Anterior cingulate cortex (tissue), 58 donors: ENCODE results near the gene DPYSL3.

ENCODE experiments used
- DNase-seq, 58 donors: peaks; one replicate each; lab custom pipeline; 2025; lab: John Stamatoyannopoulos, UW

DPYSL3 gene

DNA sequence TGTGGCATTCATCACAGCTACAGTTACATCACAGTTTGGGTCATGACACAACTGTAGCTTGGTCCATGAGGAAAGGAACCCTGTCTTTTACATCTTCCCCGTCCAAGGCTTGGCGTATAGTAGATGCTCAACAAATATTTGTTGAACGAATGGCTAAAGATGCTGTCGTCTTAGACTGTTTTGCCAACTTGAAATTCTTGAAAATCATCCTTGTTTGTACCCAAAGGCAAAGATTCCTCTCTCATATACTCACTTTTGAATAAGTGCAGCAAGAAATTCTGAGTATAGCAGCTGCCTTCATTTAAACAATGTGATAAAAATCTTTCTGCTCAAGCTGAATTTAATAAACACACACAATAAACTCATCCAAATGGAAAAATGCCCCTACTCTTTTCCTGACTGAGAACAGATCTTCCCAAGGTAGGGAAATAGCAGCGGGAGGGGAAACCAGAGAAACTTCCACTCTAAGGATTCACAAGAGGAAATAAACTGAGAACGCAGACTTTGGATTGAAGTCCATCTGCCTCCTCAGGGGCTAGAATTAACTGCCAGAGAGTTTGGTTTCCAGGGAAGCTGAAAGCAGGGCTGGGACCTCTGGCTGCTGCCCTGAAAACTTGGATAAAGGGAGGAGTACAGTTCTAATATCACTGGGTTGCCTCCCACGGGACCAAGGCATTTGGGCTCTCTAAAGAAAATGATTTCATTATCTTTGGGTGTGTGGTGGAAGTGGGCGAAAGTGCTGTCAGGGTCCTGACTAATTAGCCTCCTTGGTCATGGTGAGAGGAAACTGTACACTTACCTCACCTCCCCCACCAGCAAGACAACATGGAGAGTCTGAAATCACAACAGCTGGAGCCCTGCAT lies 99.1 kb downstream of the DPYSL3 start:
- DNase-seq, result no peak

DNA sequence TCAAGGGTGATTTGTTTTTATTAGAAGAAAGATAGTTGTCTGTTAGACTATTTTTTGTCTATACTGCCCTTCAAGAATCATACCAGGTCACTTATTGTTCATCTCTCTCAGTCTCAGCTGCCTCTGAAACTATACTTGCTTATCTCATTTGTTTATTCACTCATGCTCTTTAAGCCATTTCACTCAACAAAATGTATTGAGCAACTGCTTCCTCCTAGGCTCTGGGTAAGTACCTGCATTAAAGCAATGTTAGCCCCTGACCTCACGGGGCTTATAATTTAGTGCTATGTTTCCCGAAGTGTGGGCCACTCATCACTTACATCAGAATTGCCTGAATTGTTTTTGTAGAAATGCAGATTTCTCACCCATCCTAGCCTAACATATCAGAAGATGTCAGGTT lies 100.9 kb downstream of the DPYSL3 start:
- no peak for DNase-seq

DNA sequence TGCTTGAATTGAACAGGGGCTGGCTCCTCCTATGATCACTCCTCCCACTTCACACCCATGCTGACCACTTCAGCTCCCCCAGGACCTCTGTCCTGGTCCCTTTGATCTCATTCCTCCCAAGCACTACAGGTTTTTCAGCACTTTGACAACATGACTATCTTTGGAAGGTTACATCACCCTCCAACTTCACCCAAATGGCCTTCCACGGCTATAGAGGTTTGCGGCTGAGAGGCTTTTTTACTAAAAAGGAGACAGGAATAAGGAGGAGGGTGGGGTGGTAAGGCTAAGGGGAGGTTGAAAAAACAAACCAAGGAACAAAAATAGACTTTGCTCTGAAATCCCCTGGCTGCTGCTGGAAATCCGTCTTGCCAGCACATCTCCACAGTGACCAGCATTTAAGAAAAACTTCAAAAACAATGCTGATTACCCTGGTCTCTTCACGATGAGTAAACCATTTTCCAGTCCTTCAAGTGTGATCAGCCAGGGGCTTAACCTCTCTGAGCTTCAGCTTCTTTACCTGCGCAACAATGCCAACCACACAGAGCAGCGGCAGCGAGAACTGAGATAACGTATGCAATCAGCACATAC lies 102.7 kb downstream of the DPYSL3 start:
- no peak for DNase-seq

DNA sequence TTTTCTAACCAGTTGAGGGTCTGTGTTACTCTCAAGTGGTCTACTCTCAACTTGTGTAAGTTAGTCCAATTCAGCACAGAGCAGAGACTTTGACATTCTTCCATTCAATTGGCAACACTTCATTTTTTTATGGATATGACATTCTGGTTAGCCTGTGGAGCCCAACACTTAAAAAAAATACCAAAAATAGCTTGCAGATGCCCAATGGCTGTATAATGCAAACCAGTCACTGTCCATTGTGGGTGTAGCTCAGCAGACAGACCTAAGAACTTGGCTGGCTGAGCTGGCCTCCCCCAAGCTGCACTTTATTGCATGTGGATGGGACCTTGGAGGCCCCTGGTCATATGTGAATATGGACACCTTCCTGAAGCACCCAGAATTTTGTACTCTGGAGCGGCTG lies 103.2 kb downstream of the DPYSL3 start:
- no peak for DNase-seq

DNA sequence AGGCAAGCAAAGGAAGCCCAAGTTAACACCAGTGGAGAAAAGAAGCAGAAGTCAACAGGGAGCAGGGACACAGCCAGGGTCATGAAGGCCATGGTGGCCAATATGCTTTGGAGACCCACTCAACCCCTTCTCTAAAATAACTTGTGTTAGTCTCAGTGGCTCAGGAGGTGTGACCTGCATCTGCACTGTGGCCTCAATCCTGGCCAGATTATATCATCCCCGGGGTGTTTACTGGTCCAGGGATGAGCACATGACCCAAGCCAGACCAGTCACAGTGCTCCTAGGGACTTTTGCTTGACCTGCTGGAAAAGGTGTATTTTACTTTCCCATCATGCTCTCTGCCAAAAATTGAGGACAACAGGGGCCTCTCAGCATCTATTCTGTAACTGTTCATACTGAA lies 105.2 kb downstream of the DPYSL3 start:
- DNase-seq, result no peak

DNA sequence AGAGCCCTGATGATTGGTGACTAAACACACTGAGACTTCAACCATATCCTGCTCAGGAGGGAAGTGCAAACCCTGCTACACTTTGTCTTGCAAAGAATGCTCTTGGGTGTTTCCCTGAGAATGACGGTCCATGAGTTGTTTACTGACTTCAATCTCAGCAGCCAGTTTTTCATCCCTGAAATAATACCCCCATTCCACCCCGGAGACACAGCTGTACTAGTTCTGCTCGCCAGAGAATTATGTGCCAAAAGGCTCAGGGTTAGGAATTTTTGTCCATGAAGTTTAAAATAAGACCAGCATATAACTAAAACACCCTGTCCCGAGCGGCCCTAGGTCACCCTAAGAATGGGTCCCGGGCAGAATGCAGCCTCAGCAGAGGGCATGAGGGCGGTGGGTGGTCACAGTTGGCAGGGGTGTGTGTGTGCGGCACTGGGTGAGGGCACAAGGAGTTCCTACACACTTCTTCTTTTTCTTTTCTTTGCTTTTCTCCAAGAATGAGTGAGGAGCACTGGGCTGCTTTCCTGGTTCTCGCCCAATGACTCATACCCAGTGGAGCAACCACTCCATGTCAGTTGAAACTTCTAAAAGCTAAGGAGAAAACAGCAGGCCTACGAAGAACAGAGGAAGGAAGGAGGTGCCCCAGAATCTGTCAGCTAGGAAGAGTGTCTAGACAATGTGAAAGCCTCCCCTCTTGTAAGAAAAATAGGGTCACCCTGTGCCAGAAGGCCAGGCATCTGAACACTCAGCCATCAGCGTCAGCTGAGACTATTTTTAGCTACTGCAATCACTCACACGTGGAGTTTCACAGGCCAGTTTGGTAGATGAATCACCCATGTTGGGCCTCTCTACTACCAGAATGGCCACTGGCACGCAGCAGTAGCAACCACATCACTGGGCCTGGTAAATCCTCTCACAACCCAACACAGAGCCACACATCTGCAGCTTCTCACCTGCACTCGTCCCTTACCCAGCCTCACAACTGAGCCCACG lies 105.9 kb downstream of the DPYSL3 start:
- peak in 20 of 58 donors; percentile 5 to 67 (median 42) for DNase-seq

DNA sequence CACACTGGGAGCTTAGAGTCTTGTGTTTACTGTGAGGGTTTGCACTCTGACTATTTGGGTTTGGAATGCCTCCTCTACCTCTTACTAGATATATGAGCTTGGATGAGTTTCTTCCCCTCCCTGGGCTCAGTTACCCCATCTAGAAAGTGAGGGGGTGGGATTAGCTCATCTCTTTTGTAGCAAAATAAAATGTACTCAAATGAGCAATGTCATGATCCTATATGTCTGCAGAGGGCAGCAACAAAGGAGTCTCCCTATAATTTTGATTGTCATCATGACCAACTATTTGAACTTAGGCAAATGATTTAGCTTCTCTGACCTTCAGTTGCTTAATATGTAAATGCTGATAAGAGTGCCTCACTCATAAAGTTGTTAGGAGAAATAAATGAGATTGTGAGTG lies 109.0 kb downstream of the DPYSL3 start:
- no peak for DNase-seq

DNA sequence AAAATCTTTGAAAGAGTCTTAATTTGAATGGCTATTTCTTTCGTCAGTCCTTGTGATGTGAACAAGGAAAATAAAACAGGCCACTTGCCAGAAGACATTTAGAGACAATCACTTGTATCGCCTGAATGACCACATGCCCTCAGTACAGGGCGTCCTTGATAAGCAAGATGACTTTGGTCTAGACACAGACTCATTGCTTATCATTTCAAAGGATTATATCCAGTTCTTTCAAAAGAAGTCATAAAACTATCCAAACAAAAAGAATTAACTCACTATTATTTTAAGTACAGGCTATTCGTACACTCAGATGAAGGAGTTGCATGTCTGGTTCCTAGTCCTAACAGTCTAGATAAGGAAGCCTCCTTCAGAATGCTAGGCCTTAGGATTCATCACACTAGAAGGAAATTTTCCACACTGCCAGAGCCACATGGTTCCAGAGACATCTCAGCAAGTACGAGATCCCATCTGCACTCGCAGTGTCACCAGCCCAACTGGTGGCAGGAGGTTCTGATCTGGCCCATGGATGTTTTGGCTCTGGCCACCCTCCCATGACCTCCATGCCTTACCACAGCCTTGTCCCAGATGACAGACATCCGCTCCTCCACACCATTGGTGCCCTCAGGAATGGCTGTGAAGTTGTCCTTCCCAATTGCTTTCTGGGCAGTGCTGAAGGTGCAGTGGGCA lies 109.6 kb downstream of the DPYSL3 start:
- DNase-seq, result no peak

DNA sequence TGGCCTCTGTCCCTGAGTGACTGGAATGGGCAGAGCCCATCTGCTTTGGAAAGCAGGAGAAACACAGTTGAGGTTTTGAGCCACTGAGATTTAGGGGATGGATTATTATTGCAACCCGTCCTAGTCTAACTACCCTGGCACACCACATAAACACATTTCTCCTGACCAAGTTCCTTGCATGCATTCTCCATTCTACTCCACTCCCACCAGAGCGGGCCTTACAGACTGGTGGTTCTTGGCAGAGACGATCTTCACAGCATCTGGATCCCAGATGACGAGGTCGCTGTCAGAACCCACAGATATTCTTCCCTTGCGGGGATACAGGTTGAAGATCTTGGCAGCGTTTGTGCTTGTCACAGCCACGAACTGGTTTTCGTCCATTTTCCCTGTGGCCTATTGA lies 111.0 kb downstream of the DPYSL3 start:
- no peak for DNase-seq

DNA sequence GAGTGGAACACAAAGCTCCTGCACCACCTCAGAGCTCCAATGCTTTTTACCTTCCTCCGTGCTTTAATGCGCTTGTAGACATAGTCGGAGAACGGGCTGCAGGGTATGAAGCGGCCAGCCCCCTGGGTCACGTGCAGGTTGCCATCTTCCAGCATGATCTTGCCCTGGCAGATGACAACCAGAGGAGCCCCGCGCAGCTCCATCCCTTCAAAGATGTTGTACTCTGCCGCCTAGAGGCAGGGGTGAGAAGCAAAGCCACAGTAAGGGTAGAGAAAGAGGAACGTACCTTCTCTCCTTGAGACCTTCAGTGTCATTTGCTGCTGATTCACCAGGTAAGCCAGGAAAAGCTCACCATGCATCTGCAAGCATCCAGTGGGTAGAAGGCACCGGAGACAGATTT lies 112.3 kb downstream of the DPYSL3 start:
- no peak for DNase-seq

DNA sequence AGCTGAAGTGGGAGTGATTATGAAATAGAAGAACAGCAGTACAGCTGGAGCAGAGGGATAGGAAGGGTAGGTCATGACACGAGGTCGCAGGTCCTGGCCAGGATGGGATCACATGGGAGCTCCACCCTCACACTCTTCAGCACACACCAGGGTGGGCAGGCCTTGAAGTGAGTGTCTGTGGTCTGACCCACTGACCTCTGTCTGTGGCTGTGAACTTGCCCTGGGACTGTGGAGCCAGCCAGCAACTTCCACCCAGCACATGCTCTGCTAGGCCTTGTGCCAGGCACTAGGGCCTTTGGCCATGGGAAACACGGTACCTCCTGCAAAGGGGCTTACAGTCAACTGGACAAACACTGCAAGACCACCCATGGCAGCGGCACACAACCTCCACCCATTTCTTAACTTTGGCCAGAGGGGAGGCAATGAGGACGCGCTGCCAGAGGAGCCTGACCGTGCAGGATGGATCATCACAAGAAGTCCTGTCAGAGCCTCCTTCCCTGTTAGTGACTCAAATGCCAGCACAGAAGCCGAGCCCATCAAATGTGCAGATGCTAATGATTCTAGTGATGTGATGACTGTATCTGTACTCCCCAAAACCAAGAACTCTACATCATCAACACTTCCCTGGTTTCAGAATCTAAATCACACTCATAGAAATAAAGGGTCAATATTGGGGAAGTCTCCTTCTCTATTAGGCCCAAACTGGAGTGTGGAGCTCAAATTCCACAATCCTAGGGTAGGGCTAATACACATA lies 113.6 kb downstream of the DPYSL3 start:
- DNase-seq, result no peak

DNA sequence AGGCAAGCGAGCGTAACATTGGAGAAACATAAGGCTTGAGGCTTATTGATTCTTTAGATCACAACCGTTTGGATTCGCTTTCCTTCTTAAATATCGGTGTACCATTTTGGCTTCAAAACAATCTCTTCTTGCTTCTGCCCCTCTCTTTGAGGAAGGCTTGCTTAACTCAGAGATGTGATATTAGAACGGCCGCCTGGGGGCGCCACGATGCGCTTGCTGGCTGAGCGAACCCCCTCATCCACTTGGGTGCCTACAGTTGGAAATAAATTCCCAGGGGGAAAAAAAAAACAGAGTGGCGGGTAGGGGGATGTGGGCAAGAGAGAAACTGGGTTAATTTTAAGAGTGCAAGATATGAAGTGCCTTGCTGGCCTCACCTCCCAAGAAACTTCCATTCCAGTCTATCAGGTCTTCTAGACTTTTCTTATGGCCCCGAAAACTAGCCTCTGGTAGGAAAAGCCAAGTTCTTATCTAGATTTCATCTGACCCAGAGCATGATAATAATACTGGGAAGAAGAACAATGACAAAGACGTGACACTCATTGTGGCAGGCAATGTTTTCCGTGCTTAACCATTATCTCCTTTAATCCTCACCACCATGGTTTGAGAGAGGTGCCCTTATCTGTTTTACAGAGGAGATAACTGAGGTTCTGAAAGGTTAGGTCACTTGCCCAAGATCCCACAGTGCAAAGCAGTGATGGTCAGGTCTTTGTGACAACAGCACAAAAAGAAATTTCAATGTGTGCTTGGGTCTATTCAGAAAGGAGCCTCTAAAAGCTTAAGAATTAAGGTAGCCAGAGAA lies 115.8 kb downstream of the DPYSL3 start:
- DNase-seq, result peak in 1 of 58 donors; percentile 7

DNA sequence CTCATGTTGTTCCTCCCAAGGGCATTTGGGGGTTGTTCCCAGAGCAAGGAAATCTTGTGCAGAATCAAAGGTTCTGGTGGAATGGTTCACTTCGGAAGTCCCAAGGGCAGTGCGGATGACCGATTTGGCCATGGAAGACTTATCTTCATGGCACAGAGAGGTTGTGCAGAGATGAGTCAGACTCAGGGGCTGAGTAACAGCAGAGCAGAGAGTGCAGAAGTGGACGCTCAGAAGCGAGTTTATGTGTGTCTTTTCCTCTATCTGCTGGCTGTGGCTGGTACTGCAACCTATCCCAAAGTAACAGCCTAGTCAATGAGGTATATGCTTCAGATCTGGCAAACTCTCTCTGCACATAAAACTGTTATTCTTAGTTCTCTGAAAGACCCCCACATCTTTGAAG lies 118.1 kb downstream of the DPYSL3 start:
- DNase-seq, result peak in 10 of 58 donors; percentile 8 to 40 (median 18)

DNA sequence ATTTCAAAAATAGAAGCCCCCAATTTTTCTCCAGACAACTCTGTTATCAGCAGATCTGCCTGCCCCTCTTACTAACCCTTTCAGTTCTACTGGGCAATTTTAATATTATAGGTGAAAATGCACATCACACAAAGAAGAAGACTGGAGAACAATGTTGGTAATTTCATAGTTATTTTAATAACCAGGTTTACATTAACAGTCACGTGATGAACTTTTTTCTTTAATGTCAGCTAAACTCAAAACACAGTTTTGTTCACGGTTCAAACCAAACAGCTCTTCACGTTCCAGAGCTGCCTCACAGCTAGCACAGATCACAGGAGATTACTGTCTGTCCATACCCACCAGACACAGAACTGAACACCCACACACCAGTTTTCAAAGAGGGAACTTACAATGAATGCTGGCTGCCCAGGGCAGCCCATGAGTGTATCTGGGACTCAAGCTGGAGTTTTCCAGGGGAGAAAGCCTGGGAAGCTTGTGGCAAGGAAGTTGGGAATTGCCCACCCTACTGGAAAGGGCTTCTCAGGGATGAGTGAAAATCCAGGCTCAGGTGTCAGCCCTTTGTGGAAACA lies 119.1 kb downstream of the DPYSL3 start:
- no peak for DNase-seq

DNA sequence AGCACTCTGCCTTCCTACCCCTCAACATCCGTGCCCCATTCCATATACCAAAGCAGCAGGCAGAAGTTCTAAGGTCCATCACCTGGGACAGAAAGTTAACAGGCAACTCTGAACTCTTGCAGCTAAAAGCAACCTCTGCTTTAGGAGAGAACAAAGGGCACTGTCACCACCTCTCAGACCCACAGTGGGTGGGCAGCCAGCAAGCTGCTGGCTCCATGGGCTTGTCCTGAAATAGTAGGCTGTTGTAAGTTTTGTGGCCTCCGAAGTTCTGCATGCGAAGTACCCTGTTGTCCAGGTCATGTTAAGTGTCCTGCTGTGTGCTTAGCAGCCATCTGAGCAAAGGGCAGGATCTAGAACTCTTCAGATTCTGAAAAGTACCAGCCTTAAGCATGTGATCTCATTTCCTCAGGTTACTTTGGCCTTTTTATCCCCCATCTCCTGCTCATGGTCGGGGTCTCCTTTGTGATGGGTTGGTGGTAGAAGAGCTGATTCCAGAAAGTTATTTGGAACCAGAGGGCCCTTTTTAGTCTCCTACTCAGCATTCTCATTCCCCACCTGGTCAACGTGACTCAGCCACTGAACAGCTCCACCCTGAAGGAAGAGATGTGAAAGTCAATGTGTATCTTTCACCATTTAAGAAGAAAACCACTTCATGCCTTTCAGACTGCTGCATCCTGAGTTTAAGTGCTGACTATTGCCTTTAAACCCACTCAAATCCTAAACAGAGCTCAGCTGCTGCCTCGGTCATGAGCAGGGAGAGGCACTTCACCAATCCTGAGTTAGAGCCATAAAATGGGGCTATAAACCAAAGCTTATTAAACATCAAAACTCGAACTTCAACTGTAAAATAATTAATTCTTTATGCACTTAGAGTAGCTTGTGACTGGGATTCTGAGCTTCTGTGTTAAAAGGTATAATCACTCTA lies 121.4 kb downstream of the DPYSL3 start:
- DNase-seq, result no peak

DNA sequence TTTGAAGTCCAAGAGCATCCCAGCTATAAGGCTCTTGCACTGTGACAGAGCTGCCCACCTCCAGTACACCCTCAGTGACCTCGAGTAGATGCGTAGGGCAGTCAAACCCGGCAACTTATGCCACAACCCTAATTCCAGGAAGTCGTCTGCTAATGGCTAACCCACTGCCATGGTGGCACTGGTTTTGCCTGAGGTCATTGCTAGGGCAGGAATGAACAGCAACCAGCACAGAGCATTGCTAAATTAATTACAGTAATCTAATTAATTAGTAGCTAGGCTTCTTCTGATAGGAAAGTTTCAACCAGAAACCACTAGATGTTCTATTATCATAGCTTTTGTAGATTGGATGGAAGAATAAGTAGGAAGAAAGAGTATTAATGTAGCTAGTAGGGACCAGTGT lies 122.8 kb downstream of the DPYSL3 start:
- no peak for DNase-seq
